PC-9 (cell line): Measurements from ENCODE around the gene TMEM266.

Experiments used
- CTCF ChIP-seq: fragments of 200-600 bp; sonication (generic); conservative IDR thresholded peaks from 2 replicates; pipeline ENCODE4 v1.6.1; 2017; ENCODE audit warnings: mixed run types, antibody characterized with exemption, mild to moderate bottlenecking, moderate library complexity
- EZH2 ChIP-seq: fragments of 200-600 bp; sonication (generic); IDR thresholded peaks from 2 replicates; pipeline ENCODE4 v1.8.0; 2017; ENCODE audit warnings: antibody characterized with exemption, low read depth

DNA sequence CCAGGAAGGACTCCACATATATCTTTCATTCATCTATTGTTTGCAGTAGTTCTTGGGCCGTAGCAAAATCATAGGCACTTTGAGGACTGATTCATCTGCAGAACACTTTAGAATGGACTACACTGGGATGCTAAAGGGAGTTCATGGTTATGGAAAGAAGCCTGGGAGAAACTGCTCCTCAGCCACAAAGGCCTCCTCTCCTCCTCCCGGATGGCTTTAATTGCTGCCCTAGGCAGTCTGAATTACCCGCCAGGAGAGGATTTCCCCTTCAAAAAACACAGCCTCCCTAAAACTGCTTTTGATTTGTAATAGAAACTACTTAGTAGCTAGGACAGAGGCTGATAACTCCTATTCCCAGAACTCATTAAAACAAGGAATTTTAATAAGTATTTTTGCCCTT lies 4.6 kb downstream of the TMEM266 start:
- no peak for TF ChIP-seq CTCF
- TF ChIP-seq EZH2, result no peak
